H1 (cell line): ENCODE data around the gene SLC2A11. TPM values are rescaled to one million over a fixed set of nuclear protein-coding genes. Genes with fewer than 3 reads are reported as not detected.

Source experiments
- CTCF ChIA-PET: fragments of 300-600 bp; sonication (Branson Sonifier 250); formaldehyde crosslinking; loops from one replicate; lab custom pipeline; 2021; ENCODE audit not compliant: partially characterized antibody; lab: Charles Lee
- POLR2A ChIA-PET: fragments of 300-600 bp; sonication (Branson Sonifier 250); formaldehyde crosslinking; loops from one replicate; lab custom pipeline; 2021; ENCODE audit warnings: inconsistent platforms; ENCODE audit not compliant: partially characterized antibody; lab: Charles Lee
- DNase-seq, 2 experiments: peaks; one replicate each; pipeline versions ENCODE4 v3.0.0 to v3.0.0-alpha.2; 2010 to 2022; ENCODE audit warnings: low spot score in 2 of 2, low read depth in 1 of 2, mixed read lengths in 1 of 2
- FAIRE-seq: peaks from 2 replicates; lab custom pipeline; 2011; peaks lifted over from hg19 to GRCh38; lab: Jason Lieb, UNC
- H2AFZ ChIP-seq: 2 replicates; pipeline ENCODE4 v1.8.1; 2012; ENCODE audit warnings: low read length, inconsistent platforms
- H2AK5ac ChIP-seq: 2 replicates; pipeline ENCODE4 v1.6.1; 2013; ENCODE audit warnings: low read depth, low read length
- H2BK120ac ChIP-seq: replicated peaks from 2 replicates; pipeline ENCODE3; 2013; ENCODE audit warnings: low read depth, low read length, inconsistent platforms
- H2BK12ac ChIP-seq: 2 replicates; pipeline ENCODE4 v1.6.1; 2013; ENCODE audit warnings: low read depth, low read length
- H2BK15ac ChIP-seq: 2 replicates; pipeline ENCODE4 v1.6.1; 2013; ENCODE audit warnings: low read length
- H2BK20ac ChIP-seq: 2 replicates; pipeline ENCODE4 v1.6.1; 2013; ENCODE audit warnings: low read length
- H2BK5ac ChIP-seq: 2 replicates; pipeline ENCODE4 v1.6.1; 2013; ENCODE audit warnings: low read depth, low read length
- H3K14ac ChIP-seq: 2 replicates; pipeline ENCODE4 v1.6.1; 2013; ENCODE audit warnings: inconsistent platforms; ENCODE audit not compliant: insufficient read length
- H3K18ac ChIP-seq: 2 replicates; pipeline ENCODE4 v1.6.1; 2013; ENCODE audit warnings: low read length; ENCODE audit errors: extremely low read depth
- H3K23ac ChIP-seq: 2 replicates; pipeline ENCODE4 v1.6.1; 2013; ENCODE audit warnings: inconsistent platforms; ENCODE audit not compliant: insufficient read length
- H3K23me2 ChIP-seq: 2 replicates; pipeline ENCODE4 v1.6.1; 2013; ENCODE audit warnings: low read depth, low read length
- H3K27ac ChIP-seq: 2 replicates; pipeline ENCODE4 v1.6.1; 2011; ENCODE audit warnings: low read depth, low read length, inconsistent platforms
- H3K27me3 ChIP-seq, 4 experiments: replicated peaks in 1 of 4; 1 replicate in 1 of 4; 2 replicates in 3 of 4; pipeline versions ENCODE4 v1.6.1 to v1.8.1; 2011 to 2013; ENCODE audit warnings: low read length in 3 of 4, mild to moderate bottlenecking in 3 of 4, inconsistent platforms in 2 of 4, mixed read lengths in 2 of 4, moderate library complexity in 1 of 4; ENCODE audit not compliant: control insufficient read depth in 3 of 4, insufficient read depth in 3 of 4; ENCODE audit errors: extremely low read depth in 1 of 4
- H3K36me3 ChIP-seq, 4 experiments: 2 replicates each; pipeline versions ENCODE4 v1.6.1 to v1.8.1; 2011 to 2013; ENCODE audit warnings: mild to moderate bottlenecking in 4 of 4, low read length in 3 of 4, moderate library complexity in 2 of 4, control low read depth in 1 of 4, inconsistent platforms in 1 of 4; ENCODE audit not compliant: insufficient read depth in 4 of 4, control insufficient read depth in 2 of 4
- H3K4ac ChIP-seq: replicated peaks from 2 replicates; pipeline ENCODE3; 2013; ENCODE audit warnings: low read length, low read depth, mixed read lengths, inconsistent platforms; ENCODE audit not compliant: insufficient read length
- H3K4me1 ChIP-seq, 4 experiments: replicated peaks in 1 of 4; 1 replicate in 1 of 4; 2 replicates in 3 of 4; pipeline versions ENCODE4 v1.6.1 to v1.8.1; 2011 to 2013; ENCODE audit warnings: low read length in 3 of 4, inconsistent platforms in 2 of 4, mixed read lengths in 1 of 4; ENCODE audit not compliant: insufficient read depth in 4 of 4, control insufficient read depth in 3 of 4
- H3K4me2 ChIP-seq, 2 experiments: 2 replicates each; pipeline versions ENCODE4 v1.6.1 to v1.8.1; 2011 to 2013; ENCODE audit warnings: low read depth in 2 of 2, low read length in 2 of 2, control low read depth in 1 of 2, inconsistent platforms in 1 of 2, mild to moderate bottlenecking in 1 of 2; ENCODE audit not compliant: insufficient read depth in 1 of 2
- H3K4me3 ChIP-seq, 4 experiments: fragments of 200-600, 300-600 bp in 1 of 4; sonication (generic), shearing (Covaris generic), sonication (Bioruptor Twin) in 1 of 4; 2 replicates each; pipeline versions ENCODE4 v1.5.1 to v1.8.1; 2011 to 2016; ENCODE audit warnings: low read length in 4 of 4, low read depth in 3 of 4, control low read depth in 2 of 4, inconsistent platforms in 2 of 4, mild to moderate bottlenecking in 2 of 4, mixed read lengths in 1 of 4, moderate library complexity in 1 of 4; ENCODE audit not compliant: insufficient read depth in 2 of 4; ENCODE audit errors: extremely low read depth in 1 of 4
- H3K56ac ChIP-seq: replicated peaks from 2 replicates; pipeline ENCODE3; 2013; ENCODE audit warnings: low read depth, mild to moderate bottlenecking, mixed read lengths, low read length, inconsistent platforms; ENCODE audit not compliant: insufficient read length
- H3K79me1 ChIP-seq: 2 replicates; pipeline ENCODE4 v1.6.1; 2013; ENCODE audit warnings: low read depth, low read length, control low read depth
- H3K79me2 ChIP-seq, 2 experiments: 2 replicates each; pipeline versions ENCODE4 v1.6.1 to v1.8.1; 2012 to 2013; ENCODE audit warnings: low read length in 2 of 2, mild to moderate bottlenecking in 2 of 2, inconsistent platforms in 1 of 2; ENCODE audit not compliant: insufficient read depth in 2 of 2, control insufficient read depth in 1 of 2
- H3K9ac ChIP-seq, 4 experiments: replicated peaks in 1 of 4; 1 replicate in 1 of 4; 2 replicates in 3 of 4; pipeline versions ENCODE4 v1.6.1 to v1.8.1; 2011 to 2013; ENCODE audit warnings: low read depth in 3 of 4, low read length in 3 of 4, control low read depth in 2 of 4, mild to moderate bottlenecking in 2 of 4, moderate library complexity in 2 of 4, inconsistent platforms in 1 of 4; ENCODE audit errors: extremely low read depth in 1 of 4
- H3K9me3 ChIP-seq, 2 experiments: 2 replicates each; pipeline versions ENCODE4 v1.6.1 to v1.8.1; 2012 to 2013; ENCODE audit warnings: mild to moderate bottlenecking in 2 of 2, moderate library complexity in 2 of 2, control low read depth in 1 of 2, inconsistent platforms in 1 of 2, low read depth in 1 of 2, low read length in 1 of 2, mixed read lengths in 1 of 2; ENCODE audit not compliant: insufficient read depth in 2 of 2
- H4K20me1 ChIP-seq, 2 experiments: replicated peaks in 1 of 2; 2 replicates each; pipeline versions ENCODE3 to v1.8.1; 2011 to 2013; ENCODE audit warnings: inconsistent platforms in 2 of 2, low read length in 2 of 2, mild to moderate bottlenecking in 1 of 2; ENCODE audit not compliant: insufficient read depth in 2 of 2, control insufficient read depth in 1 of 2
- H4K5ac ChIP-seq: 2 replicates; pipeline ENCODE4 v1.6.1; 2013; ENCODE audit warnings: low read length, low read depth, mixed read lengths, inconsistent platforms; ENCODE audit not compliant: insufficient read length
- H4K8ac ChIP-seq: 2 replicates; pipeline ENCODE4 v1.8.0; 2013; ENCODE audit warnings: mild to moderate bottlenecking, moderate library complexity, low read length, inconsistent platforms; ENCODE audit not compliant: insufficient read depth; ENCODE audit errors: extremely low read depth
- H4K91ac ChIP-seq: replicated peaks from 2 replicates; pipeline ENCODE3; 2013; ENCODE audit warnings: low read length, mixed read lengths, inconsistent platforms; ENCODE audit not compliant: insufficient read length
- CEBPB ChIP-seq: IDR thresholded peaks from 2 replicates; pipeline ENCODE4 v1.6.1; 2012; ENCODE audit warnings: low read depth, low read length
- CREB1 ChIP-seq: IDR thresholded peaks from 2 replicates; pipeline ENCODE4 v1.6.1; 2012; ENCODE audit warnings: inconsistent platforms
- MAFK ChIP-seq: IDR thresholded peaks from 2 replicates; pipeline ENCODE4 v1.6.1; 2012; ENCODE audit warnings: low read depth, mild to moderate bottlenecking, improper control_type of control experiment, low read length
- RAD21 ChIP-seq, 2 experiments: IDR thresholded peaks in 1 of 2; conservative IDR thresholded peaks in 1 of 2; 2 replicates each; pipeline ENCODE4 v1.6.1; 2011; ENCODE audit warnings: low read depth in 2 of 2, low read length in 2 of 2, improper control_type of control experiment in 1 of 2, inconsistent platforms in 1 of 2, mild to moderate bottlenecking in 1 of 2, moderate library complexity in 1 of 2
- RNF2 ChIP-seq: fragments of 200-900, 300-1000 bp; sonication (generic); IDR thresholded peaks from 2 replicates; pipeline ENCODE4 v1.7.1; 2016; ENCODE audit warnings: borderline replicate concordance, low read depth, mild to moderate bottlenecking, antibody characterized with exemption, low read length; ENCODE audit not compliant: poor library complexity, severe bottlenecking; ENCODE audit errors: missing control alignments
- SP1 ChIP-seq: IDR thresholded peaks from 2 replicates; pipeline ENCODE4 v1.6.1; 2011; ENCODE audit warnings: low read depth, low read length
- TAF7 ChIP-seq: optimal IDR thresholded peaks from 2 replicates; pipeline ENCODE3; 2011; ENCODE audit warnings: low read depth, mild to moderate bottlenecking, inconsistent platforms, low read length, moderate library complexity, borderline replicate concordance
- ZNF274 ChIP-seq: IDR thresholded peaks from 2 replicates; pipeline ENCODE4 v1.7.0; 2012; ENCODE audit warnings: low read length, borderline replicate concordance; ENCODE audit errors: extremely low read depth
- WGBS, 2 experiments: shearing (Covaris generic) in 1 of 2; methylation state at CpG; one replicate each; pipeline versions ENCODE4 v1.1.6 to v1.1.7; 2013 to 2015; ENCODE audit warnings: low lambda C conversion rate in 2 of 2, mixed read lengths in 2 of 2, inconsistent platforms in 1 of 2, low coverage in 1 of 2, missing lambda C conversion rate in 1 of 2; ENCODE audit not compliant: insufficient replicate concordance in 2 of 2, insufficient coverage in 1 of 2, insufficient read length in 1 of 2; ENCODE audit errors: extremely low coverage in 1 of 2, missing lambda C conversion rate in 1 of 2; 5-methylcytosine and 5-hydroxymethylcytosine counted together
- polyA plus RNA-seq, 7 experiments: library from polyadenylated mRNA; depleted of rRNA in 3 of 7; stranded (reverse) in 5 of 7; unstranded in 2 of 7; fragments of >200 nt in 5 of 7; fragments of 200-250 nt in 2 of 7; gene quantifications; 1 replicate in 5 of 7; 2 replicates in 1 of 7; 4 replicates in 1 of 7; pipeline versions ENCODE4 v1.2.1 to v1.2.3, GENCODE V29; 2011 to 2013; ENCODE audit warnings: missing spikeins in 2 of 7, mixed read lengths in 2 of 7
- total RNA-seq: library from RNA; stranded (reverse); fragmentation: NEBNext Ultra II Directional; extraction: Animal tissue kit (Norgen Biotek cat#: 25700); gene quantifications from 2 replicates; pipeline ENCODE4 v1.2.1, GENCODE V29; 2021
- TF ChIP-seq, protein P1 (sequence below): IDR thresholded peaks from 2 replicates; pipeline ENCODE4 v1.6.1; 2011; ENCODE audit warnings: low read length, improper control_type of control experiment

The SLC2A11 gene
- total and polyA plus RNA-seq, 2 of the 8 experiments (the other 6 are each of a cell fraction or from before 2014, with no cell fraction given): 10.7 to 12.5 TPM

GRCh38 chr22:23817146-23817545 lies 40.5 kb upstream of the SLC2A11 start:
- Histone ChIP-seq H3K36me3 (peaks cover 5 to 50% (median 18%) of the 10 kb centered on the region in 4 experiments; a peak in 7 of 8 replicates), H4K5ac (no peak overlapping the region), H2BK120ac (no peak overlapping the region), H2AK5ac (no peak overlapping the region), H3K18ac (no peak overlapping the region), H3K27me3 (no peaks in the 10 kb centered on the region), H3K9me3 (no peaks in the 10 kb centered on the region), H2AFZ (no peak overlapping the region), H3K23ac (no peak overlapping the region), H2BK20ac (no peak overlapping the region), H3K4me2 (no peak overlapping the region), H3K4me1 (no peaks in the 10 kb centered on the region), H3K14ac (no peak overlapping the region), H4K8ac (no peak overlapping the region), H3K23me2 (no peaks in the 10 kb centered on the region), H4K20me1 (peaks cover 0 to 4% of the 10 kb centered on the region in 2 experiments), H2BK12ac (no peak overlapping the region), H3K9ac (no peak overlapping the region), H2BK15ac (no peak overlapping the region), H4K91ac (no peak overlapping the region), H2BK5ac (no peak overlapping the region), H3K27ac (no peak overlapping the region), H3K79me2 (no peaks in the 10 kb centered on the region), H3K79me1 (no peaks in the 10 kb centered on the region), H3K4ac (no peak overlapping the region), H3K4me3 (no peak overlapping the region), H3K56ac (no peak overlapping the region)
- ChIA-PET POLR2A (interaction anchor here (0.8 to 1.3 kb wide), 2 partner anchors 8 to 19 kb away, joined by 3 read pairs; no protein-coding TSS in a partner anchor), CTCF (no interaction called here)
- WGBS, 2 experiments: 91% methylated on average over 6 of the region's 6 CpGs; no CpG with 5 or more reads in 1 of the 2 experiments
- no peak for TF ChIP-seq MAFK
- no peak for TF ChIP-seq TAF7
- no peak for TF ChIP-seq SP1
- TF ChIP-seq CREB1: no peak
- TF ChIP-seq CEBPB: no peak
- TF ChIP-seq ZNF274: no peak
- TF ChIP-seq, protein P1, sequence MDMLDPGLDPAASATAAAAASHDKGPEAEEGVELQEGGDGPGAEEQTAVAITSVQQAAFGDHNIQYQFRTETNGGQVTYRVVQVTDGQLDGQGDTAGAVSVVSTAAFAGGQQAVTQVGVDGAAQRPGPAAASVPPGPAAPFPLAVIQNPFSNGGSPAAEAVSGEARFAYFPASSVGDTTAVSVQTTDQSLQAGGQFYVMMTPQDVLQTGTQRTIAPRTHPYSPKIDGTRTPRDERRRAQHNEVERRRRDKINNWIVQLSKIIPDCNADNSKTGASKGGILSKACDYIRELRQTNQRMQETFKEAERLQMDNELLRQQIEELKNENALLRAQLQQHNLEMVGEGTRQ: no peak
- TF ChIP-seq RAD21 (IDR thresholded peaks at IDR 0.05 in 1 of 2, conservative IDR thresholded peaks at IDR 0.05 in 1 of 2; ENCODE audit: low read depth in 2 of 2, low read length in 2 of 2): no peak
- TF ChIP-seq RNF2: no peak
- DNase-seq (no peak), FAIRE-seq (no peak)
